HG03060 (cell line): ENCODE results near the gene ZNF317.
"Not testable (repeated sequence)": the region's sequence is repeated elsewhere in the genome, so short reads cannot be mapped to it uniquely, and the experiment has no call there.

ENCODE experiments used
- ATAC-seq: cut with Tn5 transposase; IDR thresholded peaks from one replicate; pipeline ENCODE4 v1.9.1; 2021; ENCODE audit warnings: low read depth, moderate number of reproducible peaks; ENCODE audit not compliant: unreplicated experiment

Gene ZNF317

GRCh38 chr19:9171393-9171991 lies 31.3 kb downstream of the ZNF317 start:
- ATAC-seq = no peak

- no peak for ATAC-seq
These were observed 35.1 kb downstream of the ZNF317 start for GRCh38 chr19:9175326-9175725.

GRCh38 chr19:9178901-9179300 lies 38.7 kb downstream of the ZNF317 start, which contains the start of gene OR7D2:
OR7D2 (plus strand) TSS chr19:9178979; CDS start chr19:9185782, 6,803 bp downstream.
- no peak for ATAC-seq

GRCh38 chr19:9183000-9183399 lies 42.8 kb downstream of the ZNF317 start:
- ATAC-seq = no peak

DNA sequence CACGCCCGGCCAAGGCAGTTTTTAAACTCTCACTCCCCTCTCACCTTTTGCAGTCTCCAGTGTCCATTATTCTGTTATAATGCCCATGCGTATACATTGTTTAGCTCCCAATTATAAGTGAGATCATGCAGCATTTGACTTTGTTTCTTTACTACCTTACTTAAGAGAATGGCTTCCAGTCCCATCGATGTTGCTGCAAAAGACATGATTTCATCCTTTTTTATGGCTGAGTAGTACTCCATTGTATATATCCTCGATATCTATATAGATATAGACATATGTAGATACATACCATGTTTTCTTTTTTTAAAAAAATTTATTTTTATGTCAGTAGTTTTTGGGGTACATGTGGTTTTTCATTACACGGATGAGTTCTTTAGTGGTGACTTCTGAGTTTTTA lies 47.0 kb downstream of the ZNF317 start:
- no peak for ATAC-seq

- ATAC-seq = no peak
These were observed 49.3 kb downstream of the ZNF317 start for GRCh38 chr19:9189535-9189934.

DNA sequence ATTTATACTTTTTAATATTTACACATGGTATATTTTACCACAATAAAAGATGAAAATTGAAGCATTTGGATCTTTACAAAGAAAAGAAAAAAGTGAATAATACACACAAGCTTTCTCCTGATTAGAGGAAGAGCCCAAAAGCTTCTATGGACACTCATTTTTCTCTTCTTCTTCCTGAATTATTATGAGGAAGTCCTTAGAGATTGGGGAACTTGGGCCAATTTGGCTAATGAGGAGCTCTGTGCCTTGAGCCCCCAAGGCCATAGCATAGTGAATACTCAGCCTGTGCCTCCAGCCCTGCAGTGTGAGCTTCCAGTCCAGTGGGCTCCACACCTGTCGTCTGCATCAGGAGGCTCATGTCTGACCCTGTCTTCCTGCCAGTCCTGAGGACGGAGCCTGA lies 57.8 kb downstream of the ZNF317 start:
- ATAC-seq = not testable (repeated sequence)

- no peak for ATAC-seq
These were observed 65.4 kb downstream of the ZNF317 start for GRCh38 chr19:9205501-9206113.
